HG03521 (cell line): Measurements from ENCODE around the gene MSANTD1.

Source experiments
- ATAC-seq: cut with Tn5 transposase; IDR thresholded peaks from one replicate; pipeline ENCODE4 v1.9.1; 2021; ENCODE audit warnings: mild to moderate bottlenecking, moderate library complexity; ENCODE audit not compliant: unreplicated experiment

MSANTD1 gene

DNA sequence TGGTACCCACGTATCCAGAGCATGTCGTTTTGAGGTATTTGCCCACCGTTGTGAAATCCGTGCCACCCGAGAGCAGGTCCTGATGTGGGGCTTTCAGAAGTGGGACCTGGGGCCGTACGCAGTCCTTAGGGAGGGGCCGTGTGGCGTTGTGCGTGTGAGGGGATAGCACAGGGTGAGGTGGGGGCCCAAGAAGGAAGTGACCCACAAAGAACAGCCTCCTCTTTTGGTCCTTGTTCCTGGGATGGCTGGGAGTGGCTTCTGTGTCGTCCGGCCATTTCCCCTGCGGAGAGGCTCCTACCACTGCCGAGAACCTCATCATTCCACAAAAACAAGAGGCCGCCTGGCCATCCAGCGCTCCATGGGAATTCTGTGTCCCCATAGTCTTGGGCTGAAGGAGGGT lies 17.0 kb upstream of the MSANTD1 start:
- no peak for ATAC-seq

DNA sequence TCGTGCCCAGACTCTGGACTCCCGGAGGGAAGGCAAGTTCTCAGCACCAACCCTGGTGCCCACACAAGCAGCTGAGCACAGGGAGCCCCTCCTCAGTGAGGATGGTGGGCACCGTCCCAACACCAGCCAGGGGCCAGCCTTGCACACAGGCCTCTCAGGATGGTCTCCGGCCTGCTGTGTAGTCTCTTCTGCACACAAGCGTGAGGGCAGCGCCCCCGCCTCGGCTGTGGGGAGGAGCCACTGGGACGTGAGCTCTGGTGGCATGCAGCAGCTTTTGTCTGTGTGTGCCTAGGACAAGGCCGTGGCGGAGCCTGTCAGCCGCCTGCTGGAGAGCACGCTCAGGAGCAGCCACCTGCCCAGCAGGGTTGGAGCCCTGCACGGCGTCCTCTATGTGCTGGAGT lies 16.1 kb upstream of the MSANTD1 start:
- ATAC-seq: no peak

DNA sequence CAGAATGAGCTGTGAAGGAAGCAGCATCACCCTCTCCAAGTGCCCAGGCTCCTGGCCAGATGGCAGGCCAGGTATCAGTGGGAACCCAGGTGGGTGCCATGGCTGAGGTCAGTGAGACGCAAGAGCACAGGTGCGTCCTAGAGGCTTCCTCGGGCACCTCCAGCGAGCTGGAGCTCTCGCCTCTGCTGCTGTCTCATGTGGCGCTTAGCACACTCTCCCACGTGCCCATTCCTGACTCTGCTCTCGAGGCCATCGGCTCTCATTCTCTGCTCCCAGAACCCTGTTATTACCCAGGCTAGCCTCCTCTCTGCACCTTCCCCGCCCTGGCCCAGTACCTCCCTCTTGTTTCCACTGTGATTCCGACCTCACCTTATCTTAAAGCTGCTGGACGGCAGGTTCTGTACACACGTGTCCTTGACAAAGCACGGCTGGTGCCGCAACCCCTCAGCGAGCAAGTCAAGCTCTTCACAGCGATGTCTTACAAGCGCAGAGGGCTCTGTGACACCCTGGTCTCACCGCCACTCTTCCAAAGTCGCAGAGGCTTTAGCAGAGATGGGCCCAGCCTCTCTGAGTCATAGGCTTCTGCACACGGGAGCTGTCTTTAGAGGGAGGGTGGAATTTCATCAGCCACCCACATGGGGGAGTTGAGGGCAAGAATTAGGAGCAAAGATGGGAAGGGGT lies 15.4 kb upstream of the MSANTD1 start:
- no peak for ATAC-seq

DNA sequence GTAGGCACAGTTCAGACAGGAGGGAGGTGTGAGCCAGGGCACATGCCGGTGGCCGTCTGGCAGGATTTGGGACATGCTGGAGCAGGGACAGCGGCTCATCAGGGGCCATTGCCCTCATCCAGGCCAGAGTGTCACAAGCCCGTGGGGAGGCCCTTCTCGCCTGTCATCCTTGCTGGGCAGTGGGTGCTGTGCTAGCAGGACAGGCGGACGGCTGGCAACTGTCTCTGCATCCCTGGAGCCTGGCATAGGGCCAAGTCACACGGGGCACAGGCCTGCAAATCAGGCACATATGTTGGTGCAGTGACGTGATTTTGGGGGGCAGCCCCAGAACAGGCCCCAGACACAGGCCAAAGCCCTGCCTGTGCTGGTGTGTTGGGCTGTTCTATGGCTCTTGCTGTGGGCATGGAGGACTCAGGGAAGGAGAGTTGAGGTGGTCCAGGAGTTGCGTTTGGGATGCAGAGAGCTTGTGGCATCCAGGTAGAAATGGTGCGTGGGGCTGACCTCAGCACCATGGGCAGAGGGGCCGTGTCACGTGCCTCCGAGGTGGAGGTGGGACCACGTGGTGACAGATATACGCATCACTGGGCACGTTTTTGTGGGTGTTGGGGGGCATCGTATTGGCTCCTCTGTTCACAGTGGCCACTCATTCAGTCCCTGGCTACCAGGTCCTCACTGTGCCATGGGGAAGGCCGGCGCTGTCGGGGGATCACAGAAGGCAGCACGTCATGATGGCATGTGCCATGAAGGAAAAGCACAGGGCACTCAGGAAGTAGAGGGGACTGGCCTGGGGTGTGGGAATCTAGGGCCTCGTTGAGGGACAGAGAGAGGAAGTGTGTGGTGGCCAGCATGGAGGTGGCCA lies 14.6 kb upstream of the MSANTD1 start:
- ATAC-seq: no peak

DNA sequence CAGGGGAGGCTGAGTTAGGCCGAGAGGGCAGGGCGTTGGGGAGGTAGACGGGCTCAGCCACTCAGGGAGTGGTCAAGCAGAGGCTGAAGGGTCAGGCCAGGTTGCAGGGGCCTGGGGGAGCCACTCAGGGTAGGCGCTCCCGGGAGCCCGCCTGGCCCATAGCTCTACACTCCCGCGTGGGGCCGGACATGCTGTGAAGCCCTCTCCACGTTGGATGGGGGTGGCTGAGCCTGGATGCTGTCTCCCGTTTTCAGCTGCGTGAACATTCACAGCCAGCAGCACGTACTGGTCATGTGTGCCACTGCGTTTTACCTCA lies 14.0 kb upstream of the MSANTD1 start:
- ATAC-seq: no peak

DNA sequence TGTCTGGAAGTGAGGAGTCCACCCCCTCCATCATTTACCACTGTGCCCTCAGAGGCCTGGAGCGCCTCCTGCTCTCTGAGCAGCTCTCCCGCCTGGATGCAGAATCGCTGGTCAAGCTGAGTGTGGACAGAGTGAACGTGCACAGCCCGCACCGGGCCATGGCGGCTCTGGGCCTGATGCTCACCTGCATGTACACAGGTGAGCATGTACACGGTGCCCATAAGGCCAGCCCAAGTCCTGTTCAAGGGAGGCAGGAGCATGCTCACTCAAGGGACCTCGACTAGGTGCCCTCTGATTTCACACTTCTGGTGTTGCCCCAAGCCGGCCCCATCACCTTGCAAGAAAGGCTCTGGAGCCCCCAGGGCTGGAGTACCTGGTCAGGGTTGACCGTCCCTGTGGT lies 13.4 kb upstream of the MSANTD1 start:
- ATAC-seq: no peak

DNA sequence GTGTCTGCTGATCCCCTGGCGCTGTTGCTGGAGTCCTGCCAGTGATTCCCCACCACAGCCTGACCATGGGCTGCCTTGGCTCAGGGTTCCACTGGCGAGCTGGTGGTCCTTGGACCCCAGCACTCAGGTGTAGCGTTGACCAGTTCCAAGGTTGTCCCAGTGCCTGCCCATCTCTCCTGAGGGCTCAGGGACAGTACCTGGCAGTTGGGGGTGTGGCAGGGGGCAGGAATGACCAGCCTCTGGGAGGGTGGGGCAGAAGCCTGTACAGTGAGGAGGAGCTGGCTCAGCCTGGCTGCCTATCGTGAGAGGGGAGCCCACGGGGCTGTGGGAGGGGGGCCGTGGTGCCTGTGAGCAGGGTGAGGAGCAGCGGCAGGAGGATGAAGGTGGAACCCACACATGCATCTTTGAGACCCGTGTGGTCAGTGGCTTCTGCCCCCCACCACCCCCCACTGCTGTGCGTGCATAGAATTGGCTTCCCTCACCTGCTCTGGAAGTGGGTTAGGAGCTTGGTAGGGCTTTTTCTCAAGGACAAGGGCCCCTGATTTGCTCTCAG lies 12.6 kb upstream of the MSANTD1 start:
- ATAC-seq: no peak

DNA sequence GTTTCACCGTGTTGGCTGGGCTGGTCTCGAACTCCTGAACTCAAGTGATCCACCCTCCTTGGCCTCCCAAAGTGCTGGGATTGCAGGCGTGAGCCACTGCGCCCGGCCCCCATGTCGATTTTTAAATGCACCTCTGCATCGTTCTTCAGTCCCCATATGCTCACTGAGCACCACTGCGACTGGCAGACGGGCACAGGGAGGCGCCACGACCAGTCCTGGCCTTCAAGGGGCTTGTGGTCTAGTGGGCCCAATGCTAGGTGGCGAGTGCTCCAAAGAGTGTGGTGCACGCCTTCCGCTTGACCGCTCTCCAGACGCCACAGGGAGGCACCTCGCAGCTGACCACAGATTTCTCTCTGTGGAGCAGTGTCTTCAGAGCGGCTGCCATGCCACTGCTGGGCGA lies 11.7 kb upstream of the MSANTD1 start:
- ATAC-seq: no peak

DNA sequence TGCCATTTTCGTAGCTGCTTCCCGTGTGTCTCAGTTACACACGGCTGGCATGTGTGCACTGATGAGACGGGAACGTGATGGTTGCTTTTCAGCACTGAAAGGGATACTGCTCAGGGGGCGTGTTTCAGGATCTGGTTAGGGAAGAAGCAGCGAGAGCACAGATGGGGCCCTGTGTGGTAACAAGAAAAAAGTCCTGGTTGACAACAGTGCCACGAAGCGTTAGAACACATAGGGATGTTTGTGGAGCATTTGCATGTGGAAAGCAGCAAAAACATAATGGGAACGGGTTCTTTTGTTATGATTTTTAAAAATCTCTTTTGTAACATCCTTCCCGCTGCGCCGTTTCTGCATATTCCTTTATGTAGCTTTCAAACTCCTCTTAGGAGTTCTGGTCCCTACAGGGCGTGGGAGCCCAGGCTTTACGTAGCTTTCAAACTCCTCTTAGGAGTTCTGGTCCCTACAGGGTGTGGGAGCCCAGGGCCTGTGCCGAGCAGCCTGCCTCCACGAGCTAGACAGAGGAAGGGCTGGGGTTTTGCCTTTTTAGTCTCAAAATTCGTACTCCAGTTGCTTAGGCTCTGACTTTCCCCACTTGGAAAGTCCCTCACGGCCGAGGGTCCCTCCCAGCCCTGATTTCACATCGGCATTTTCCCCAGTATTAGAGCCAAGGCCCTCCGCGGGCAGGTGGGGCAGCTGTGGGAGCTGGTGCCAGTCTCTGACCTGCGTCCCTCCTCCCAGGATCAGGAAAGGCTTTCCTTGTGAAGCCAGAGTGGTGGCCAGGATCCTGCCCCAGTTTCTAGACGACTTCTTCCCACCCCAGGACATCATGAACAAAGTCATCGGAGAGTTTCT lies 11.0 kb upstream of the MSANTD1 start:
- no peak for ATAC-seq

DNA sequence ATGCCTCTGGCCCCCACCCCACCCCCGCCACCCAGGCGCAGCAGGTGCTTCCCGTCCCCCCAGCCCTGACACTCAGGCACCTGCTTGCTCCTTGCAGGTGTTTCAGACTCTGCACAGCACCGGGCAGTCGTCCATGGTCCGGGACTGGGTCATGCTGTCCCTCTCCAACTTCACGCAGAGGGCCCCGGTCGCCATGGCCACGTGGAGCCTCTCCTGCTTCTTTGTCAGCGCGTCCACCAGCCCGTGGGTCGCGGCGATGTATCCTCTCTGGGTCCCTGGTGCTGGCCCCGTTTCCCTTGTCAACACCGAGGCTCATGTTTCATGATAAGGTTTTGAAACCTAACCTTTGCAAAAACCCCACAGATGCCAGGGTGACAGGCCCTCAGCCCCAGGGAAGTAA lies 10.2 kb upstream of the MSANTD1 start:
- no peak for ATAC-seq

DNA sequence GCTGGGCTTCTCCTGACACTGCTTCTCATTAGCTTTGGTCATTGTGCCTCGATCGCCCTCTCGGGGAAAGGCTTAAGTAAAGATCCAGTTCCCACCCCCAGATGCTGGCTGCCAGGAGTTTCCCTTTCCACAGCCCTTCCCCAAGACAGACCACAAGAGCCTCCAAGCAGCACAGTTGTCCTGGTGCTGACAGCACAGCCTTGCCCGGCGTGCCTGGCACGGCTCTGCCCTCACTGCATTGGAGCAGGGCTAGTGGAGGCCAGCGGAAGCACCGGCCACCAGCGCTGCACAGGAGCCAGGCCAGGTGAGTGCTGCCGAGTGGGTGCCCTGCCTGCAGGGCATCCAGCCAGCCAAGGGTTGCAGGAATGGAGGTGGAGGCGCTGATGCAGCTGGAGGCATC lies 9.7 kb upstream of the MSANTD1 start:
- ATAC-seq: no peak

DNA sequence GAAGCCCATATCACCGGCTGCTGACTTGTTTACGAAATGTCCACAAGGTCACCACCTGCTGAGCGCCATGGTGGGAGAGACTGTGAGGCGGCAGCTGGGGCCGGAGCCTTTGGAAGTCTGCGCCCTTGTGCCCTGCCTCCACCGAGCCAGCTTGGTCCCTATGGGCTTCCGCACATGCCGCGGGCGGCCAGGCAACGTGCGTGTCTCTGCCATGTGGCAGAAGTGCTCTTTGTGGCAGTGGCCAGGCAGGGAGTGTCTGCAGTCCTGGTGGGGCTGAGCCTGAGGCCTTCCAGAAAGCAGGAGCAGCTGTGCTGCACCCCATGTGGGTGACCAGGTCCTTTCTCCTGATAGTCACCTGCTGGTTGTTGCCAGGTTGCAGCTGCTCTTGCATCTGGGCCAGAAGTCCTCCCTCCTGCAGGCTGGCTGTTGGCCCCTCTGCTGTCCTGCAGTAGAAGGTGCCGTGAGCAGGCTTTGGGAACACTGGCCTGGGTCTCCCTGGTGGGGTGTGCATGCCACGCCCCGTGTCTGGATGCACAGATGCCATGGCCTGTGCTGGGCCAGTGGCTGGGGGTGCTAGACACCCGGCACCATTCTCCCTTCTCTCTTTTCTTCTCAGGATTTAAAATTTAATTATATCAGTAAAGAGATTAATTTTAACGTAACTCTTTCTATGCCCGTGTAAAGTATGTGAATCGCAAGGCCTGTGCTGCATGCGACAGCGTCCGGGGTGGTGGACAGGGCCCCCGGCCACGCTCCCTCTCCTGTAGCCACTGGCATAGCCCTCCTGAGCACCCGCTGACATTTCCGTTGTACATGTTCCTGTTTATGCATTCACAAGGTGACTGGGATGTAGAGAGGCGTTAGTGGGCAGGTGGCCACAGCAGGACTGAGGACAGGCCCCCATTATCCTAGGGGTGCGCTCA lies 8.7 kb upstream of the MSANTD1 start:
- no peak for ATAC-seq

DNA sequence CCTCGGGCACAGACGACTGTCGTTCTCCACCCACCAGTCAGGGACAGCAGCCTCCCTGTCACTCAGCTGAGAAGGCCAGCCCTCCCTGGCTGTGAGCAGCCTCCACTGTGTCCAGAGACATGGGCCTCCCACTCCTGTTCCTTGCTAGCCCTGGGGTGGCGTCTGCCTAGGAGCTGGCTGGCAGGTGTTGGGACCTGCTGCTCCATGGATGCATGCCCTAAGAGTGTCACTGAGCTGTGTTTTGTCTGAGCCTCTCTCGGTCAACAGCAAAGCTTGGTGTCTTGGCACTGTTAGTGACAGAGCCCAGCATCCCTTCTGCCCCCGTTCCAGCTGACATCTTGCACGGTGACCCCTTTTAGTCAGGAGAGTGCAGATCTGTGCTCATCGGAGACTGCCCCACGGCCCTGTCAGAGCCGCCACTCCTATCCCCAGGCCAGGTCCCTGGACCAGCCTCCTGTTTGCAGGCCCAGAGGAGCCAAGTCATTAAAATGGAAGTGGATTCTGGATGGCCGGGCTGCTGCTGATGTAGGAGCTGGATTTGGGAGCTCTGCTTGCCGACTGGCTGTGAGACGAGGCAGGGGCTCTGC lies 7.9 kb upstream of the MSANTD1 start:
- no peak for ATAC-seq

DNA sequence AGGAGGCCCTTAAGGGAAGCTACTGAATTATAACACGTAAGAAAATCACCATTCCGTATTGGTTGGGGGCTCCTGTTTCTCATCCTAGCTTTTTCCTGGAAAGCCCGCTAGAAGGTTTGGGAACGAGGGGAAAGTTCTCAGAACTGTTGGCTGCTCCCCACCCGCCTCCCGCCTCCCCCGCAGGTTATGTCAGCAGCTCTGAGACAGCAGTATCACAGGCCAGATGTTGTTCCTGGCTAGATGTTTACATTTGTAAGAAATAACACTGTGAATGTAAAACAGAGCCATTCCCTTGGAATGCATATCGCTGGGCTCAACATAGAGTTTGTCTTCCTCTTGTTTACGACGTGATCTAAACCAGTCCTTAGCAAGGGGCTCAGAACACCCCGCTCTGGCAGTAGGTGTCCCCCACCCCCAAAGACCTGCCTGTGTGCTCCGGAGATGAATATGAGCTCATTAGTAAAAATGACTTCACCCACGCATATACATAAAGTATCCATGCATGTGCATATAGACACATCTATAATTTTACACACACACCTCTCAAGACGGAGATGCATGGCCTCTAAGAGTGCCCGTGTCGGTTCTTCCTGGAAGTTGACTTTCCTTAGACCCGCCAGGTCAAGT lies 6.9 kb upstream of the MSANTD1 start:
- ATAC-seq: no peak

DNA sequence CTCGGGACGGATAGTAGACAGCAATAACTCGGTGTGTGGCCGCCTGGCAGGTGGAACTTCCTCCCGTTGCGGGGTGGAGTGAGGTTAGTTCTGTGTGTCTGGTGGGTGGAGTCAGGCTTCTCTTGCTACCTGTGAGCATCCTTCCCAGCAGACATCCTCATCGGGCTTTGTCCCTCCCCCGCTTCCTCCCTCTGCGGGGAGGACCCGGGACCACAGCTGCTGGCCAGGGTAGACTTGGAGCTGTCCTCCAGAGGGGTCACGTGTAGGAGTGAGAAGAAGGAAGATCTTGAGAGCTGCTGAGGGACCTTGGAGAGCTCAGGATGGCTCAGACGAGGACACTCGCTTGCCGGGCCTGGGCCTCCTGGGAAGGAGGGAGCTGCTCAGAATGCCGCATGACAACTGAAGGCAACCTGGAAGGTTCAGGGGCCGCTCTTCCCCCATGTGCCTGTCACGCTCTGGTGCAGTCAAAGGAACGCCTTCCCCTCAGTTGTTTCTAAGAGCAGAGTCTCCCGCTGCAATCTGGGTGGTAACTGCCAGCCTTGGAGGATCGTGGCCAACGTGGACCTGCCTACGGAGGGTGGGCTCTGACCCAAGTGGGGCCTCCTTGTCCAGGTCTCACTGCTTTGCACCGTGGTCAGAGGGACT lies 5.7 kb upstream of the MSANTD1 start:
- no peak for ATAC-seq

DNA sequence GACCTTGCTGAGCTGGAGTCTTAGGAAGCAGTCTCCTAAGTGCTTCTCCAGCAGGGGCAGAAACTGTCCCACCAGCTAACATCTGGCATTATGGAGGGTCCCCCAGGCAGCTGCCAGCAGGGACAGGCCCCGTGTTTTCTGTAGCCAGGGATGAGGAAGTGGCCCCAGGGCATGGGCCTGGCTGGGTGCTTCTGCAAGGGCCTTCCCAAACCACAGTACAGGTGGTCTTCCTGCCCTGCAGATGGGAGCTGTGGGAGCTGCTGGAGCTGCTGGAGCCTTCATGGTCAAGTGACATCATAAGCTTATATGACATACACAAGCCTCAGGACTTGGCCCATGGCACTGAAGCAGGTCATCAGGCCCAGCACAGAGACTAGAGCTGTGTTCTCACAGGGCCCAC lies 5.0 kb upstream of the MSANTD1 start:
- no peak for ATAC-seq

DNA sequence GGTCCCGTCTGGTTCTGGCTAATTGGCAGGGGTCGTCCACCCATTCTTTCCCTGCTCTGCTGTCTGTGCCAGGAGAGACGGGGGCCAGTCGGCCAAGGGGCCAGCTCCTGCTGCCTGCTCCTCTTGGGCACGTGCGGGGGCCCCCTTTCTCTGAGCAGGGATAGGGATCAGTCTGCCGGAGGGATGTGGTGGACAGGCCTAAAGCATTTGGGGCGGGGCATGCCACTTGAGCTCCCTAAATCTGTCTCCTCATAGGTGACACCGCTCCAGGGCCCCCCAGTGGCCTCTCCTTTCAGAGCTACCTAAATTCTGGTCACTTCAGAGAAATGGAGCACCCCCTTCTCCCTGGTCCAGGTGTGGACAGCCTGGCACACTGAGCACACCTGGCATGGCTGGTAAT lies 4.2 kb upstream of the MSANTD1 start:
- ATAC-seq: no peak

DNA sequence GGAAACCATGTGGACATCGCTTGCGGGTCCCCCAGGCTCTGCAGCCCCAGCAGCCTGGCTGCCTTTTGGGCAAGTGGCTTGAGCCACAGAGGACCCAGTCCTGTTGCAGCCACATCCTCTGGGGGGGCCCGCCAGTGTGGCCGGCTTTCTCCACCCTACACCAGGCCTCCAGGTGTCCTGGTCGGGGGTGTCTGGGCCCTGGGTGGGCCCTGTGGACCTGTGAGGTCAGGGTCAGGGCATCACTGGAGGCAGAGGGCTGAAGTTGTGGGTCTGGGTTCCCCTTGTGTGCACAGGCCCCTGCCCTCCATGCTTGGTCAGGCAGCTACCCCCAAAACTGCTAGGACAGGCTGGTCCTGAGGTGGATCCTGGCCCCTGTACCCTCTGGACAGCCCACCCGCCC lies 3.3 kb upstream of the MSANTD1 start:
- no peak for ATAC-seq
